ENCODE measurements around the gene ANKRD60.

The ANKRD60 gene

GRCh38 chr20:58184984-58185383 lies 43.5 kb downstream of the ANKRD60 start:
- DNase-seq: no peak

GRCh38 chr20:58184063-58184462 lies 44.4 kb downstream of the ANKRD60 start:
- DNase-seq: no peak

GRCh38 chr20:58182521-58183140 lies 45.8 kb downstream of the ANKRD60 start:
- DNase-seq: no peak

DNA sequence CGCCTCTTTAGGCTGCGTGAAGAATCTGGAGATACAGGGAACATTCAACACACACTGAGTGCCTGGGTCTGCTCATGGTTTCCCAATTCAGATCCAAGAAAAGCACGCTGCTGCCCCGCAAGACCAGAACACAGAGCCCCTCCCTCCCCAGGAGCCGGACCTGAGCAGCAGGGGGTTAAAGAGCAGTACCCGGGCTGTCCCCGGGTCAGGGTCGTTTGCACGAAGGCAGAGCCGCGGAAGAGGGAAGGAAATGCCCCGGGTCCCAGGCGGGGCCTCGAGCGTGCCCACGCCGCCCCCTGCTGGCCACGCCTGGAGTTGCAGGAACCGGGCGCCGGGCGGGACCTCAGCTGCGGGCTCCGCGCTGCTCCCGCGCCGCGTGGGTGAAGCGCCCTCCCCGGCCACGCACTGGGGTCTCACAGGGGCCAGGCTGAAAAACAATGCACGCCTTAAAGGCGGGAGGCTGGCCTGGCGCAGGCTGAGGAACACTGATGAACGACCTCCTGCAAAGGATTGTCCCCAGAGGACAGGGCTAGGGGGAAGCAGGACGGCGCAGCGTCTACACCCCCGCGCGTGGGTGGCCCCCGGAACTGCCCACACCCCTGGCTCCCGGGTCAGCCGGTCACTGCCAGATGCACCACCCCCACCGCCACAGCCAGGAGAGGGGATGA lies 48.9 kb downstream of the ANKRD60 start:
- peak; percentile 66 for DNase-seq

- no peak for DNase-seq
Measured at GRCh38 chr20:58179083-58179431, 49.4 kb downstream of the ANKRD60 start.

DNA sequence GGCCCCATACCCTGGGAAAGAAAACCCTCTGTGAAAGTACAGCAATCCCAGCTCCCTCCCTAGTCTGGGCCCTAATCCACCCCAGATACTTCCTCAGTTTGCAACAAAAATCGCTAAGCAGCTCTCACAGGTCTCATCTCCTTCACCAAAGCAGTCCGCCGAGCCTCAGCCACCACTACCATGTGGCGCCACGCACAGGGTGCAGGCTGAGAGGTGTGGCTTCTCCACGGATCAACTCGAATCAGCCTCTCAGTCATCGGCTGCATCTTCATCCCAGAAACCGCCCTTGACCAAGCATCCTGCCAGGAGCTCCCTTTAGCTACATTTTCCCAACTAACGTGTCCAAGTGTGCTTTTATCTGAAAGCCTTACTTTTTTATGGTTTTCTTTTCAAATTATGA lies 50.7 kb downstream of the ANKRD60 start:
- DNase-seq: no peak

DNA sequence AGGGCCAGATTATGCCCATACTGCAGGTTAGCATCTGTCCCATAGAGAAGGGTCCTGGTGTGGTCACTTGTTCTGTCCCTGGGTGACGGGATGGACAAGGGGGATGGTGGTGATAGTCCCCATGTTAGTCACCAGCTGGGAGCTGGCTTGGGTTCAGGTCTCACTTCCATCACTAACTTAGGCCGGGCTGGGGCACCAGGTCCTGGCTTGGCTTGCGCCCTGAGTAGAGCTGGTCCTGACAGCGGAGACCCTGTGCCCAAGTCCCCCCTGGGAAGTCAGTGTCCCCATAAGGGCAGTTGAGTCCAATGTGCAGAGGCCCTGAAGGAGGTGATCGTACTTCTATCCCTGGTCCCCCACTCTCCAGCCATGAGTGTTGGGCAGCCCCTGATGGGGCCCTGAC lies 52.6 kb downstream of the ANKRD60 start:
- DNase-seq: no peak

DNA sequence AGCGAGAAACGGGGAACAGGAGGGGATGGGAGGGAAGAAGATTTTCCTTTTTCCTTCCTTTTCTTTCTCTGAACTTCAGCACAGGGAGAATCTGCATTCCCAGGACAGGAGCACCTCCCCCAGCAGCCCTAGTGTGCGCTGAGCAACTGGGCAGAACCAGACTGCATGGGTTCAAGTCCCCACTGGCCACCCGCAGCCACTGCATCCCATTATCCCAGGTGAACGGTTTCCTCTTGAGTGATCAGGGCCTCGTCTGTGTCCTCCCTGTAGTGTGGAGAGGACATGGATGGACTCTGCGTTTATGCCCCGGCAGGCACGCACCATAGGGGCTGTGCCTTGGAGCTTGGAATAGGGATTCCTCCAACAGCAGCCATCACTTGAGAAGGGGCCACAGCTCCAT lies 53.0 kb downstream of the ANKRD60 start:
- DNase-seq: no peak

DNA sequence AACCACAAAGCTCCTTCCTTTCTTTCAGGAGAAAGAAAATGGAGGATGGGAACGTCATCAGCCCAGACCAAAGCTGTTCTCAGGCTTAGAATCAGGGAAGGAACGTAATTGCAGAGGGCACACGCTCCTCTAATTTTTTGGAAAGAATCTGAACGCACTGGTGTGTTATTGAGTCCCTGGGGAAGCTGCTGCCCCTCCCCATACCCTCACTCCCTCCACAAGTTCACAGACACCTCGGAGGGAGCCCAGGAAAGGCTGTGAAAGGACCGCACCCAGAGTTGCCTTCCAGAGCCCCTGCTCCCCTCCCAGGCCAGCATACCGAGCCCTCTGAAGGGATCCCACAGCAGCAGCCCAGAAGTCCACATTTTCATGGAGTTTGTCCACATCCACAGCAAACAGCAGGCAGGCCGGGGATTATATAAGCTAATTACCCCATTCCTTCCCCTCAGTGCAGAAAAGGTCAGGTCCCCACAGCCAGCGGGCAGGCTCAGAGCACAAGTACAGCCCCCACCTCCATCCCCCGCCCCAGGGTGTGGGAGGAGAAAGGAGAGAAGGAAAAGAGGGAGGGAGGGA lies 53.7 kb downstream of the ANKRD60 start:
- no peak for DNase-seq

DNA sequence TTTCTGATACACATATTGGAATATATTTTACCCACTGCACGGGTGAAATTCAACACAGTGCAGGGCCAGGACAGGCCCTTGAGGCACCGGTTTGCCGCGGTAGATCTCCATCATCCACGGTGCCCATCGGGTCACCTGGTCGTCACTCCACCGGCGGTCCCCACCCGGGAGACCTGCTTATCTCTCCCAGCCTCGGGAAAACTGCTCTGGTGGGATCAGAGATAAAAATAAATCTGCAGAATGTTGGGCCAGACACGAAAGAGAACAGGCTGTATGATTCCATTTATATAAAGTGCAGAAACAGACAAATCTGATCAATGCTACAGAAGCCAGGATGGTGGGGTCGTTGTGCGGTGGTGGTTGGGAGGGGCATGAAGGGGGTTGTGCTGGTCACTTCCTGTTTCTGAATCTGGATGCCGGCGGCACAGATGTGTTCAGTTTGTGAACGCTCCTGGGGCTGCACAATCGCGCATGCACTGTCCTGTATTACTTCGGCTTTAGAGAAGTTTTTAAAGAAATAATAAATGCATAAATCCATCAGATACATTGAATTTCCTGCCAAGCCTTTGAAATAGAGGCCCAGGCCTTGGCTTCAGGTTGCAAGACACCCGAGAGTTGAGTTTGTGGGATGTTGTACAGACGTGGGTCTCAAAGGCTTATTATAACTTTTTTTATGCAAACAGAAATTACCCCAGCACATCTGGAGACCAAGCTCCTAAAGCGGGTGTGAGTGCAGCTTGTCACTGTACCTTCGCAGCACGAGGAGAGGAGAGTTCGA lies 54.3 kb downstream of the ANKRD60 start:
- DNase-seq: no peak

- no peak for DNase-seq
Measured at GRCh38 chr20:58173091-58173490, 55.4 kb downstream of the ANKRD60 start.

GRCh38 chr20:58171796-58172425 lies 56.5 kb downstream of the ANKRD60 start:
- DNase-seq: no peak

GRCh38 chr20:58169450-58169849 lies 59.0 kb downstream of the ANKRD60 start:
- no peak for DNase-seq

- DNase-seq: no peak
Measured at GRCh38 chr20:58168843-58169242, 59.6 kb downstream of the ANKRD60 start.

GRCh38 chr20:58167759-58168158 lies 60.7 kb downstream of the ANKRD60 start:
- no peak for DNase-seq

All from suppressor macrophage treated with lipopolysaccharide for 4 hours (primary cell).